Amniotic epithelial cell (primary cell): ENCODE measurements around the gene MED13.

Experiments
- DNase-seq: peaks from one replicate; pipeline ENCODE4 v3.0.0-alpha.2; 2010; ENCODE audit warnings: low read depth

Gene MED13

GRCh38 chr17:62064791-62065563 lies at the start of gene MED13:
MED13 (minus strand) TSS chr17:62065278; CDS start chr17:62065205, 73 bp downstream.
- peak; percentile 31 for DNase-seq

- DNase-seq = no peak
Observed at GRCh38 chr17:62112229-62112628, 47.2 kb upstream of the MED13 start.

GRCh38 chr17:62111562-62112171 lies 46.6 kb upstream of the MED13 start:
- no peak for DNase-seq

GRCh38 chr17:62110923-62111484 lies 45.9 kb upstream of the MED13 start:
- no peak for DNase-seq

- no peak for DNase-seq
Observed at GRCh38 chr17:62109924-62110323, 44.8 kb upstream of the MED13 start.

GRCh38 chr17:62109378-62109902 lies 44.4 kb upstream of the MED13 start:
- DNase-seq = peak; percentile 65

- DNase-seq = no peak
Observed at GRCh38 chr17:62105861-62106260, 40.8 kb upstream of the MED13 start.

GRCh38 chr17:62105357-62105756 lies 40.3 kb upstream of the MED13 start:
- no peak for DNase-seq

GRCh38 chr17:62101515-62101914 lies 36.4 kb upstream of the MED13 start:
- DNase-seq = no peak

- DNase-seq = no peak
Observed at GRCh38 chr17:62101090-62101489, 36.0 kb upstream of the MED13 start.

- no peak for DNase-seq
Observed at GRCh38 chr17:62100055-62100454, 35.0 kb upstream of the MED13 start.

GRCh38 chr17:62099532-62099931 lies 34.5 kb upstream of the MED13 start:
- no peak for DNase-seq

GRCh38 chr17:62098623-62099231 lies 33.6 kb upstream of the MED13 start:
- no peak for DNase-seq

- DNase-seq = no peak
Observed at GRCh38 chr17:62096401-62096670, 31.3 kb upstream of the MED13 start.

GRCh38 chr17:62094175-62094574 lies 29.1 kb upstream of the MED13 start:
- no peak for DNase-seq

- DNase-seq = peak; percentile 89
Observed at GRCh38 chr17:62093188-62094155, 28.4 kb upstream of the MED13 start.

GRCh38 chr17:62092784-62093183 lies 27.7 kb upstream of the MED13 start:
- no peak for DNase-seq

- no peak for DNase-seq
Observed at GRCh38 chr17:62091804-62092203, 26.7 kb upstream of the MED13 start.

GRCh38 chr17:62090868-62091267 lies 25.8 kb upstream of the MED13 start:
- DNase-seq = no peak

- DNase-seq = no peak
Observed at GRCh38 chr17:62090021-62090824, 25.1 kb upstream of the MED13 start.

- DNase-seq = no peak
Observed at GRCh38 chr17:62089334-62089733, 24.3 kb upstream of the MED13 start.
